Measurements from ENCODE around the gene NF1.
"Not testable (repeated sequence)": the region's sequence is repeated elsewhere in the genome, so short reads cannot be mapped to it uniquely, and the experiment has no call there.

The NF1 gene

DNA sequence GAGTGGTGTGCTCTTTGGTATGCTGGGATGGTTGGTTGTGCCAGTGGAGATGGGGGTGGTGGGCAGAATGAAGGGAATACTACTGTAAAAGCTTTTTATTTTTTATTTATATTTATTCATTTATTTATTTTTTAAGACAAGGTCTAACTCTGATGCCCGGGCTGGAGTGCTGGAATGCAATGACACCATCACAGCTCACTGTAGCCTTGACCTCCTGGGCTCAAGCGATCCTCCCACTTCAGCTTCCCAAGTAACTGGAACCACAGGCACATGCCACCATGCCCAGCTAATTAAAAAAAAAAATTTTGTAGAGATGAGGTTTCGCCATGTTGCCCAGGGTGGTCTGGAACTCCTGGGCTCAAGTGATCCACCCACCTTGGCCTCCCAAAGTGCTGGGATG, 4.1 kb upstream of the NF1 start:
- FAIRE-seq: not testable (repeated sequence)

DNA sequence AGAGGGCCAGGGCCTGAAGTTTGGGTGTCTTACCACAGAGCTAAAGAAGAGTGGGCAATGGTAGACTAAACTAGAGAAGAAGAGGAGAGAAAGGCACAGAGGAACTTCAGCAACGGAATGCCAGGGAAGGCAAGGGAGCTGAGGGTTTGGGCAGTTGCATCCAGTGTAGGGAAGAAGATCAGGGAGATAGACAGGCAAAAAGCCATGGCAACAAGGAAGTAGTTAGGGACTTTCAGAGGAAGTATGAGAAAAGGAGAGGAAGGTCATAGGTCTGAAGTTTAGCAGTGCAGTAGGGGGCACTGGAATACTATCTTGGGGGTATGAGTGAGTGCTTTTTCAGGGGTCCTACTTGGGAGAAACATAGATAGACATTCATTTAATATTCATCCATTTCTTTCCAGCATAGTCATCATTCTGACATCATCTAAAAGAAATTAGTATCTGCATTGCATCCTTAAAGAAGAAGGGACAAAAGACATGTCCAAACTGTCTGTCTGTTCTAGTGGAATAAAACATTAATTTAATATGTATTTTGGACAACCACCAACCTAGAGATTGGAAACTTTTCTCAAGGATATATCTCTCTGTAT, 2.2 kb upstream of the NF1 start:
- no peak for FAIRE-seq

DNA sequence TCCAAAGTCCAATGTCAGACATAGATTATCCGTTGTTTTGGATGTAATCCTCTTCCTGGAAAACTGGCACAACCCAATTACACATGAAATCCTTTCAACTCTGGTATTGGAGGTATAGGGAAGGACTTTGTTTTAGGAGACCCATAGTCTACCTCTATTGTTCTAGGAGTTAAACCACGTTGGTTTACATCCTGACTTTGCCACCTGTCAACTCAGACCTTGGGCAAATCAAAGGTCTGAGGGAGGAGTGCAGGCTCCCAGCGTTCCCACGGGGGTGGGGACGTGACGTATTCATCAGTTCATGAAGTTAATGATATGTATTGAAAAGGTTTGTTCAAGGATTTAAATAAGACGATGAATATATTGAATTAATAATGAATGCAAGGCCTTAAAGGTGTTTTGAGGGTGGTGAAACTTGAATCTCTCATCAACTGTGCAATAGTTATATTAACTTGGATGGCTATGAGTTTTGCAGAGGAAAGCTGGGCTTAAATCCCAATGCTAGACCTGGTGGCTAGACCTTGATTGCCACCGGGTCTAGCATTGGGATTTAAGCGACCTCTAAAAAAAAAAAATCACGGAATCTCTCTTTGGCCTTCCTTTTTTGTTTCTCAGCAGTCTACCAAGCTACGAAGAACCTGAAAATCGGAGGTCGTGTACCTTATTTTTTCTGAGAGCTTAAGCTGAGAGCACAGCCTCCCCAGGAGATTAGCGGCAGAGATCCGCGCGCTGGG, 744 bp upstream of the NF1 start:
- FAIRE-seq: no peak

DNA sequence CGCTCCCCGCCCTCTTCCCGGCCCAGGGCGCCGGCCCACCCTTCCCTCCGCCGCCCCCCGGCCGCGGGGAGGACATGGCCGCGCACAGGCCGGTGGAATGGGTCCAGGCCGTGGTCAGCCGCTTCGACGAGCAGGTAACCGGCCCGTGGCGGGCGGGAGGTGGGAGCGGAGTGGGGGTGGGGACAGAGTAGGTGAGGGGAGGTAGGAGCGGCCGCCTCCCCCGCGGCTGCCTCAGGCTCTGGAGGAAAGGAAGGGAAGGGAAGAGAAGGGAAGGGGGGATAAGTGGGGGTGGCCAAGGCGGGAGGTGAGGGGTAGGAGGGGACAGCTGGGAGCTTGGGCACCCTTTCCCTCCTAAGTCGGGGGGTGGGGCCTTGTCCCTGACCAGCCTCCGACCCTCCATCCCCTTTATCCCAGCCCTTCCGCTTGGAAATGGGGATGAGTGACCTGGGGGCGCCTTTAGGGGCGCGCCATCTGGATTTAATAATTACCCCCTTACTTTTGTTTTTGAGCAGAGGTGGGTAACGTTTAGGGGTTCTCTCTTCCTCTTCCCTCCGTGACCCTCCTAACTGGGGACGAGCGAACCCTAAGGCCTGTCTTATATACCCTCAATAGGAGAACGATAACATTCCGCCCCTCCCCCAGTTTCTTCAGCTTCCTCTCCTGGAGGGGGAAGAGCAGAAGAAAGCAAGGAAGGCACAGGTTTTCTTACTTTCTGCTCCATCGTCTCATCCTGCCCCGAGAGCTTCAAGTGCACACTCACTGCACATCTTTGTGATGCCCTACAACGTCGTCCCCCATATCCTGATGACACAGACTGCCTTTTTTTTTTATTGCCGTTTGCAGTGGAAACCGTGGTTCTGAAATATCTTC, 694 bp downstream of the NF1 start:
- no peak for FAIRE-seq

DNA sequence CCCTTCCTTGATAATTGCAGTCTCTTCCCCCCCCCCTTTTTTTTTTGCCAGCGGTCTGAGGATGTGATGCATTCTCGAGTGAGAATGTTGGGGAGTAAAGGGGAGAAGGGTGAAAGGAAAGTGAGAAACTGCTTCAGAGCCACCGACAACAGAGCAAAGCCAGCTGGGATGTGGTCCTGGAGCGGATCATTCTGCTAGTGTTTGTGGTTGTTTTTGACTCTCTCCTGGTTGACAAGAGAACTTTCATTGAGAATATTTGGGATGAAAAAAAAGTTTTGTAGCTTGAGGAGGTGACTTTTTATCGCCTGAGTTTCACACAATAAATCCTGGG, 1.3 kb downstream of the NF1 start:
- no peak for FAIRE-seq

DNA sequence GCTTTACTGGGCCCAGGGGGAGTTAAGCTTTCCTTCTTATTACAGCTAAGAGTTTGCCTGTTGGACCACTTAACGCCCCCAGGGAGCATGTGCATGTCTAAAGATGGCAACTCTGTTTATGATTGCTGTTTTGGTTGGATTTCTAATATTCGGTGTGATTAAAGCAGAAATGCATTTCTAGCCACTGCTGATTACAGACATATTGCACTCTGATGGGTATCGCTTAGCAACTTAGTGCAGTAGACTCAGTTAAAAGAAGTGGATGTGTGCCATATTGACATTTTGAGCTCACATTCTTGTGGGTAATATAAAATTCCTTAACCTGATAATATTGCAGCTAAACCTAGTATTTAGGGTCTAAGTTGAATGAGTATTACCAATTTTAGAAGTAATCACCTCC, 4.2 kb downstream of the NF1 start:
- FAIRE-seq: no peak

DNA sequence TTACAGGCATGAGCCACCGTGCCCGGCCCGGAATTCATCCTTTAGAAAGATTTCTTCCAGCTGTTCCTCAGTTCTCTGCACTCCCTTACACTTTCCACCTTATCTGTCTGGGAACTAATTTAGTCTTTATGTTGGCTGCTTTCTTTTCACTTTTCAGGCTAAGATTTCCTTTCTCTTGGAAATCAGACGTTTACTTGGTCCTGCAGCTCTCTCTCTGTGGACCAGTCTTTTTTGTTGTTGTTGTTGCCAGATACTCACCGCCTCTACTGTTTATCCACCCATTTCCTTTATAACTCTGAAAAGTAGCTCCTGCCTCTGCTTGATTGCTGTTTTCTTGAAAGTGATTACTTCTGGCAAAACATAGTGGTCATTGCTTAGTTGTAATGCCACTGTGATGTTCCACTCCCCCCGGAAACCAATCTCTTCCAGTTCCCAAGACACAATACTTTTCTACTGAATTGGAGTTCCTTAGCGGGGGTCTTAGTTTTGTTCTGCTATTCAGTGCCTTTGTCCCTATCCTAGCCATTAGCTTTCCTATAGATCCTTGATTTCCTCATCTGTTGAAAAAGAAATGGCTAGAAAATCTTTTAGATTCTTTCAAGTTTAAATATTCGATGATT, 6.2 kb downstream of the NF1 start:
- no peak for FAIRE-seq

DNA sequence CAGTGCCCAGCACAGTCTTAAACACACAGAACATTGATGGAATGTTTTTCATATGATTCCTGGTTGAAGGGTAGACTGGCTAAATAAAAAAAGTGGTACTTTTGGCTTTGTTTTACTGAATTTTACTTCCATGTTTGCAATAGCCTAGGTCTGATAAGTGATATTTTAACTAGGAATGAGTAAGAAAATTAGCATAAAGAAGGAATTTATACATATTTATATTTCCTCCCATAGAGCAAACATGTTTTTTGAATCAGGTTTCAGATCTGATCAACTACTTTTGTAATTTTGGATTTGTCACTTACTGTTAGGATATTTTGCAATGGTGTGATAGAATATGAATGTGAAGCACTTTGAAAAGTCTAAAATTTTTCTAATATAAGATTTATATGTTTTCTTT, 7.2 kb downstream of the NF1 start:
- no peak for FAIRE-seq

DNA sequence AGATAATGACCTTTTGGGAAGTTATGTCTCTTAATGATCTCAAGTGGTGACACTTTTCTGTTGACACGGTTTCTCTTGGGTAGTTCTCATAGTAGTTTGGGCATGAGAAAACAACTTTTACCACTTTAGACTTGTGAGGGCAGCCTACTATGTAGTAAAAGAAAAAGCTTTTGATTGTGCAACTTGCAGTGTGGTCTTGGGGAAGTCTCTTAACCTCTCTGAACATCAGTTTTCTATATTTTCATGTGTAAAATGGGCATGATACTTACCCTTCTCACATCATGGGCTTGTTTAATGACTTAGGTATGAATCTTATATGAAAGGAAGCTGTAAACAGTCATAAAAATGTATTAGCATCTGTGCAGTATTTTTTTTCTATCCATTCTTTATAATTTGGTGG, 11.2 kb downstream of the NF1 start:
- no peak for FAIRE-seq

DNA sequence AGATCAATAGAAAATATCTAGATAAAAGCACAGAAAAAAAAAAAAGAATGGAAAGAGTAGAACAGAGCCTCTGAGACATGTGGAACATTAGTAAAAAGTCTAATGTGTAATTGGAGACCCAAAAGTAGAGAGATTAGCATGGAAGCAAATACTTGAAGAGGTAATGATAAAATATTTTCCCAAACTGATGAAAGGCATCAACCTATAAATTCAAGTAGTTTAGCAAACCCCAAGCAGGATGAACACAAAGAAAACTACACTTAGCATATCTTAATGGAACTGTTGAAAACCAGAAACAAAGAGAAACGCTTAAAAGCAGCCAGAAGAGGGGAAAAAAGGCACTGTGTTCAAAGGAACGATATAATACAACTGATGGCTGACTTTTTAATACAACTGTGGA, 16.4 kb downstream of the NF1 start:
- no peak for FAIRE-seq

DNA sequence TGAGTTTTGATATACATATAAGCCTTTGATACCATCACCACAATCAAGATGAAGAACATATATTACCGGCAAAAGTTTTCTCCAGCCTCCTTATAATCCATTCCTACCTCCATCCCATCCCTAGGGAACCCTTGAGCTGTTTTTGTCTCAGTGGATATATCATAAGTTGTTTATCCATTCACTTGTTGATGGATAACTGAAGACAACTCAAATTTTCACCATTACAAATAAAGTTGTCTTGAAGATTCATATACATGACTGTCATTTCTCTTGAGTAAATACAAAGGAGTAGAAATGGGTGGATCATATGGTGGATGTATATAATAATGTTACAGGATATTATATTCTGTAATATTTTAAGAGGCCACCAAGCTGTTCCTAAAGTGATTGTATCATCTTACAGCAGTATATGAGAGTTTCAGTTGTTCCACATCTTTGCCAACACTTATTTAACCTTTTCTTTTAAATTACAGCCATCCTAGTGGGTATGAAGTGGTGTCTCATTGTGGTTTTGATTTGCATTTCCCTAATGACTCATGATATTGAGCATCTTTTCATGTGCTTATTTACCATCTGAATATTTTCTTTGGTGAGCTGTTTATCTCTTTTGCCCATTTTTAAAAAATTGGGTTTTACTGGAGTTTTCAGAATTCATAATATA, 17.4 kb downstream of the NF1 start:
- no peak for FAIRE-seq

DNA sequence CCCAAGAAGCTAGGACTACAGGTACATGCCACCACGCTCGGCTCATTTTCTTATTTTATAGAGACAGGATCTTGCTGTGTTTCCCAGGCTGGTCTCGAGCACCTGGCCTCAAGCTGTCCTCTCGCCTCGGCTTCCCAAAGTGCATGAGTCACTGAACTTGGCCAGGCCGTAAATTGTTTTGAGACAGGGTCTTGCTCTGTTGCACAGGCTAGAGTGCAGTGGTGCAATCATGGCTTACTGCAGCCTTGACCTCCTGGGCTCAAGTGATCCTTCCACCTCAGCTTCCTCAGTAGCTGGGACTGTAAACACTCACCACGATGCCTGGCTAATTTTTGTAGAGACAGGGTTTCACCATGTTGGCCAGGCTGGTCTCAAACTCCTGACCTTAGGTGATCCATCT, 18.6 kb downstream of the NF1 start:
- FAIRE-seq: not testable (repeated sequence)

DNA sequence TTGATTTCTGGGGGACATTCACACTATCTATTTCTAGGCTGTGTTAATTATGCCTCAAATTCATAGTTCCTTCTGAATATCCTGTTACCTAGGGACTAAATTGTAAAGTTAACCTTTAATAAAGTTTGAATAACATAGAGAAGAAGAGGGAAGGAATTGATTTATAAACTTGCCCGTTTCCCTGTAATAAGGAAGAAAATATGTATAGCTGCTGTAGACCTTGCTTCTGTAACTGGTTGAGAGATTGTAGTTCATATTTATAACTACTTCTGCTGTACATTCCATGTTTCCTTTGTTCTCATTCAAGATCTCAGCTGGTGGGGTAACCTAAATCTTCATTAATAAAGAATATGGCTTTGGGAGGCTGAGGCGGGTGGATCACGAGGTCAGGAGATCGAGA, 19.2 kb downstream of the NF1 start:
- FAIRE-seq: no peak

DNA sequence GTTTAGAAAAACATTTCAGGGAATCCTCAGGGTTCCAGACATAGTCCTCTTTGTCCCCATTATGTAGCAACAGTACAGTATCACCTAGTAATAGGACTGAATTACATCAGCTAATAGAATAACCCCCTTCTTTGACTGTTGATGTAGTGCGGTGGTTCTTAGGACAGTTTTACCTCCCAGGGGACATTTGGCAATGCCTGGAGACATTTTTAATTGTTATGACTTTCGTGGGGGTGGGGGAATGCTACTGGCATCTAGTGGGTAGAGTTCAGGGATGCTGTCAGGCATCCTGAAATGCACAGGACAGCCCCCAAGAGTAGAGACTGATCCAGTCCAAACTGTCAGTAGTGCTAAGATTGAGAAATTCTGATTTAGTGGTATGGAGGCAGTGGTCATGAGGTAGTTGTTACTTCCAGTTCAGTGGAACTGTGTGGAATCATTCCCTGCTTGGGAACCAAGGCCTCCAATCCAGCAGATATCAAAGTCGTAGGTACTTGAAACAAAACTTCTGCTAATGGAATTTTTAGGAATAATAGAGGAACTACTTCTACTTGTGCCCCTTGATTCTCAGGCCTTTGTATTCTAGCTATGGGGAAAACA, 20.3 kb downstream of the NF1 start:
- FAIRE-seq: no peak

DNA sequence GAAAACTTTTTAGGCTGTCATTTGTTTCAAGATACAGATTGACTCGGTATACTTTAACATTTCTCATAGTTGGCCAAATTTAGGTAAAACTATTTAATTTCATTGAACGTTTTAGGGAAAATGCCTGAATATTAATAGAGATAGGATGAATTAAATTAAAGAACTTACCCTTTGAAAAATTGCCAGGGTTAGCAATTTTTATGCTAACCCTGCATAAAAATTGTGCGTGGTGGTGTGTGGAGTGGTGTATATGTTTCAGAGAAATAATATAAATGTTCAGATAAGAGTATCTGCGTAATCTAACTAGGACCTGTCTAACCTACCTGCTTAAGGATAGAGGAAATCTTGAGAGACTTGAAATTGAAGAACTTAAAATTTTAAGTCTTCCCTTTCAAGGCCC, 21.4 kb downstream of the NF1 start:
- no peak for FAIRE-seq

DNA sequence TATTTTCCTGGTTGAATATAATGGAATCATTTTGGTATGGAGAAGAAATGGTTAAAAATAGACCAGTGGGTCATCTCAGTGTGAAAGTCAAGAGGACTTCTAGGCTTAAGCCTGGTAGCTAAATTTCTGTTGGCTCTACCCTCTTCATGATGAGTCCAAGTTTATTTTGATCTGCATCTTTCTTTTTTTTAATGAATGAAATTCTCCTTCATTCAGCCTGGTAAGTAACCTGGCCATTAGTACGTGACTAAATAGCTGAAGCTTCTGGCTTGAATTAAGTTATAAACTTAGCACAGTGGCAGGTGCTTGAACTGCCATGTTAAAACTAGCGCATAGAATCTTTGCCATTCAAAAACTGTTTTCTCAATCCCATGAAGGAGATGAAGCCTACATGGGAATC, 28.0 kb downstream of the NF1 start:
- FAIRE-seq: no peak

DNA sequence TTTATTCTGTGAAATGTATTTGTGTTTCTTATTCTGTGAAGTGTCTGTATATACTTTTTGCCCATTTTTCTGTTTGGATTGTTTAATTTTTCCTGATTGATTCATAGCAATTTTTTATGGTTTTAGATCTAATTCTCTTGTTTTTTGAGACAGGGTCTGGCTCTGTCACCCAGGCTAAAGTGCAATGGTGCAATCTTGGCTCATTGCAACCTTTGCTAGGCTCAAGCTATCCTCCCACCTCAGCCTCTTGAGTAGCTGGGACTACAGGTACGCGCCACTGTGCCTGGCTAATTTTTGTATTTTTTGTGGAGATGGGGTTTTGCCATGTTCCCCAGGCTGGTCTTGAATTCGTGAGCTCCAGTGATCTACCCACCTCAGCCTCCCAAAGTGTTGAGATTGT, 31.5 kb downstream of the NF1 start:
- no peak for FAIRE-seq

DNA sequence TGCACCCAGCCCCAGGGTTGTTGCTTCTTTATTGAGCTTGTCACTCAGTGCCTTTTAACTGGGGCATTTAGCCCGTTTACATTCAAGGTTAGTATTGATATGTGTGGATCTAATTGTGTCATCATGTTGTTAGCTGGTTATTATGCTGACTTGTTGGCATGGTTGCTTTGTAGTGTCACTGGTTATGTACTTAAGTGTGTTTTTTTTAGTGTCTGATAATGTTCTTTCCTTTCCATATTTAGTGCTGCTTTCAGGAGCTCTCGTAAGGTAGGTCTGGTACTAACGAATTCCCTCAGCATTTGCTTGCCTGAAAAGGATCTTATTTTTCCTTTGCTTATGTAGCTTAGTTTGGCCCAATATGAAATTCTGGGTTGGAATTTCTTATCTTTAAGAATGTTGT, 33.5 kb downstream of the NF1 start:
- FAIRE-seq: no peak

DNA sequence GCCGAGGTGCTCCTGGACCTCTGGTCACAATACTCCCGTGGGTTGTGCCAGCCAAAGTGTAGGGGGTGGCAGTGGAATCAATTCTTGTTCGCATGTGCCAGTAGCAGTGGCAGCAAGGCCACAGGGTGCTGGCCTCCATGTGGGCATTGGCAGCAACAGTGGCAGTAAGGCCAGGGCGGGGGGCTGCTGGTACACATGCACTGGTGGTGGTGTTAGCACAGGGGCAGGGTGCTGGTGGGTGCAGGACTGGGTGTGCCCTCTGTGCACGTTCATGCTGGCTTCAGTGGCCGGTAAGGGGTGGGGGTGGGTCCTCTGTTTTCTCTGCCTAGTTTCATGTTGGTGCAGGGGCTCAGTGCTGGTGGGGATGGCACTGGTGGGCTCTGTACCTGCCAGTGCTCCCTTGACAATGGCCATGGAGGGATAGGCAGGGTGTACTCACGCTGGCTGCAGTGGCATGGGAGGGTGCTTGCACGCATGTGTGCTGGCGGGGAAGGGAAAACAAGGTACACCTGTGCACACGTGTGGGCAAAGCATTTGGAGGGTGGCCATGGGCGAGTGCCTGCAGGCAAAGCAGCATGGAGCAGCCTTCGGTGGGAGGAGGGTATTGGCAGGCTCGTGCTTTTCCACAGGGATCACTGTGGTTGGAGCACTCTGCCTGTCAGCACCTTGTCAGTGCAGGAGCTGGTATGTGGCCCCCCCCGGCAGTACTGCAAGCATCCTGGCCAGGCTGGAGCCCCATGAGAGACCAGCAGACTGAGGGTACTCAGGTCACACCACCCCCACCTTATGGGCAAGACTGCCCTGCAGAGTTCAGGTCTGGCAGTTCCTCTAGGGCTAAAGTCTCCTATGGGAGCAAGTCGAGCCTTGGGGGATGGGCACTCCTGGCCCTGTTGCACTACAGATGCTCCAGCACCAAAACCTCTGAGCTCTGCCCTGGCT, 35.8 kb downstream of the NF1 start:
- FAIRE-seq: no peak

DNA sequence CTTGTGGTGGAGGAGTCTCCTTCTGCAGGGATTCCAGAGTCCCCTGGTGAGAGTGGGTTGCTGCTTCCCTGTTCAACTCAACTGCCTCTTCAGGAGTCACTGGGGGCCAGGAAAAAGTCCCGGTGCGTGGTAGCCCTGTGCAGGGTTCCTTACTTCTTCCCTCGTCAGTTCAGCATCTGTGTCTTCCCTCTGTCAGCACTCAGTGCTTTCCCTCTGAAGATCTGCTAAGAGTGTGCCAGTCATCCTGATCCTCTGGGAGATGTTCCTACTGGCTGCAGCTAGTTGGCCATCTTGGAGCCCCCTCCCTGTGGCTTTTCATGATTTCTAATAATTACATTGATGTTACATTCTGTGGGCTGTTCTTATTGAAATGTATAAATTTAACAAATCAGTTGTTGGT, 36.5 kb downstream of the NF1 start:
- FAIRE-seq: no peak

DNA sequence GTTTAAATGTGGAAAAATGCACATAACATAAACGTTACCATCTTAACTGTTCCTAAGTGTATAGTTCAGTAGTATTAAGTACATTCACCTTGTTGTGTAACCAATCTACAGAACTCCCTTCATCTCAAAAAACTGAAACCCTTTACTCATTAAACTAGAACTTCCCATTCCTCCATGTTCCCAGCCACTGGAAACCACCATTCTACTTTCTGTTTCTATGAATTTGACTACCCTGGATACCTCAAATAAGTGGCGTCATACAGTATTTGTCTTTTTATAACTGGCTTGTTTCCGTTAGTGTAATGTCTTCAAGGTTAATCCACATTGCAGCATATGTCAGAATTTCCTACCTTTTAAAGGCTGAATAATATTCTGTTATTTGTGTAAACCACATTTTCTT, 38.2 kb downstream of the NF1 start:
- FAIRE-seq: no peak

DNA sequence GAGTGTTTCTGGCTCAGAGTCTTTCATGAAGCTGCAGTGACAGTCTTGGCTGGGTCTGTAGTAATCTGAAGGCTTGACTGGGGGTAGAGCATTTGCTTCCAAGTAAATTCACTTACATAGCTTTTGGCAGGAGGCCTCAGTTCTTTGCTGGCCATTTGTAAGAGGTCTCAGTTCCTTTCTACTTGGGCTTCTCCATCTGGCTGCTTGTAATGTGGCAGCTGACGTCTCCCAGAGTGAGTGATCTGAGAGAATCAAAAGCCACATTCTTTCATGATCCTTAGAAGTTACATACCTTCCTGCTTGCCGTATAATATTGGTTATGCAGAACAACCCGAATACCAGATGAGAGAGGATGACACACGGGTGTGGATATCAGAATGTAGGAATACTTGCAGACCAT, 39.8 kb downstream of the NF1 start:
- FAIRE-seq: no peak
